H1 (cell line): ENCODE measurements around the gene YAP1. TPM values are rescaled to one million over a fixed set of nuclear protein-coding genes. Genes with fewer than 3 reads are reported as not detected.

Experiments
- CTCF ChIA-PET: fragments of 300-600 bp; sonication (Branson Sonifier 250); formaldehyde crosslinking; loops from one replicate; lab custom pipeline; 2021; ENCODE audit not compliant: partially characterized antibody; lab: Charles Lee
- POLR2A ChIA-PET: fragments of 300-600 bp; sonication (Branson Sonifier 250); formaldehyde crosslinking; loops from one replicate; lab custom pipeline; 2021; ENCODE audit warnings: inconsistent platforms; ENCODE audit not compliant: partially characterized antibody; lab: Charles Lee
- DNase-seq, 2 experiments: peaks; one replicate each; pipeline versions ENCODE4 v3.0.0 to v3.0.0-alpha.2; 2010 to 2022; ENCODE audit warnings: low spot score in 2 of 2, low read depth in 1 of 2, mixed read lengths in 1 of 2
- FAIRE-seq: peaks from 2 replicates; lab custom pipeline; 2011; peaks lifted over from hg19 to GRCh38; lab: Jason Lieb, UNC
- H2AFZ ChIP-seq: 2 replicates; pipeline ENCODE4 v1.8.1; 2012; ENCODE audit warnings: low read length, inconsistent platforms
- H2AK5ac ChIP-seq: 2 replicates; pipeline ENCODE4 v1.6.1; 2013; ENCODE audit warnings: low read depth, low read length
- H2BK120ac ChIP-seq: replicated peaks from 2 replicates; pipeline ENCODE3; 2013; ENCODE audit warnings: low read depth, low read length, inconsistent platforms
- H2BK12ac ChIP-seq: 2 replicates; pipeline ENCODE4 v1.6.1; 2013; ENCODE audit warnings: low read depth, low read length
- H2BK15ac ChIP-seq: 2 replicates; pipeline ENCODE4 v1.6.1; 2013; ENCODE audit warnings: low read length
- H2BK20ac ChIP-seq: 2 replicates; pipeline ENCODE4 v1.6.1; 2013; ENCODE audit warnings: low read length
- H2BK5ac ChIP-seq: 2 replicates; pipeline ENCODE4 v1.6.1; 2013; ENCODE audit warnings: low read depth, low read length
- H3K14ac ChIP-seq: 2 replicates; pipeline ENCODE4 v1.6.1; 2013; ENCODE audit warnings: inconsistent platforms; ENCODE audit not compliant: insufficient read length
- H3K18ac ChIP-seq: 2 replicates; pipeline ENCODE4 v1.6.1; 2013; ENCODE audit warnings: low read length; ENCODE audit errors: extremely low read depth
- H3K23ac ChIP-seq: 2 replicates; pipeline ENCODE4 v1.6.1; 2013; ENCODE audit warnings: inconsistent platforms; ENCODE audit not compliant: insufficient read length
- H3K23me2 ChIP-seq: 2 replicates; pipeline ENCODE4 v1.6.1; 2013; ENCODE audit warnings: low read depth, low read length
- H3K27ac ChIP-seq: 2 replicates; pipeline ENCODE4 v1.6.1; 2011; ENCODE audit warnings: low read depth, low read length, inconsistent platforms
- H3K27me3 ChIP-seq, 4 experiments: replicated peaks in 1 of 4; 1 replicate in 1 of 4; 2 replicates in 3 of 4; pipeline versions ENCODE4 v1.6.1 to v1.8.1; 2011 to 2013; ENCODE audit warnings: low read length in 3 of 4, mild to moderate bottlenecking in 3 of 4, inconsistent platforms in 2 of 4, mixed read lengths in 2 of 4, moderate library complexity in 1 of 4; ENCODE audit not compliant: control insufficient read depth in 3 of 4, insufficient read depth in 3 of 4; ENCODE audit errors: extremely low read depth in 1 of 4
- H3K36me3 ChIP-seq, 4 experiments: 2 replicates each; pipeline versions ENCODE4 v1.6.1 to v1.8.1; 2011 to 2013; ENCODE audit warnings: mild to moderate bottlenecking in 4 of 4, low read length in 3 of 4, moderate library complexity in 2 of 4, control low read depth in 1 of 4, inconsistent platforms in 1 of 4; ENCODE audit not compliant: insufficient read depth in 4 of 4, control insufficient read depth in 2 of 4
- H3K4ac ChIP-seq: replicated peaks from 2 replicates; pipeline ENCODE3; 2013; ENCODE audit warnings: low read length, low read depth, mixed read lengths, inconsistent platforms; ENCODE audit not compliant: insufficient read length
- H3K4me1 ChIP-seq, 4 experiments: replicated peaks in 1 of 4; 1 replicate in 1 of 4; 2 replicates in 3 of 4; pipeline versions ENCODE4 v1.6.1 to v1.8.1; 2011 to 2013; ENCODE audit warnings: low read length in 3 of 4, inconsistent platforms in 2 of 4, mixed read lengths in 1 of 4; ENCODE audit not compliant: insufficient read depth in 4 of 4, control insufficient read depth in 3 of 4
- H3K4me2 ChIP-seq, 2 experiments: 2 replicates each; pipeline versions ENCODE4 v1.6.1 to v1.8.1; 2011 to 2013; ENCODE audit warnings: low read depth in 2 of 2, low read length in 2 of 2, control low read depth in 1 of 2, inconsistent platforms in 1 of 2, mild to moderate bottlenecking in 1 of 2; ENCODE audit not compliant: insufficient read depth in 1 of 2
- H3K4me3 ChIP-seq, 4 experiments: fragments of 200-600, 300-600 bp in 1 of 4; sonication (generic), shearing (Covaris generic), sonication (Bioruptor Twin) in 1 of 4; 2 replicates each; pipeline versions ENCODE4 v1.5.1 to v1.8.1; 2011 to 2016; ENCODE audit warnings: low read length in 4 of 4, low read depth in 3 of 4, control low read depth in 2 of 4, inconsistent platforms in 2 of 4, mild to moderate bottlenecking in 2 of 4, mixed read lengths in 1 of 4, moderate library complexity in 1 of 4; ENCODE audit not compliant: insufficient read depth in 2 of 4; ENCODE audit errors: extremely low read depth in 1 of 4
- H3K56ac ChIP-seq: replicated peaks from 2 replicates; pipeline ENCODE3; 2013; ENCODE audit warnings: low read depth, mild to moderate bottlenecking, mixed read lengths, low read length, inconsistent platforms; ENCODE audit not compliant: insufficient read length
- H3K79me1 ChIP-seq: 2 replicates; pipeline ENCODE4 v1.6.1; 2013; ENCODE audit warnings: low read depth, low read length, control low read depth
- H3K79me2 ChIP-seq, 2 experiments: 2 replicates each; pipeline versions ENCODE4 v1.6.1 to v1.8.1; 2012 to 2013; ENCODE audit warnings: low read length in 2 of 2, mild to moderate bottlenecking in 2 of 2, inconsistent platforms in 1 of 2; ENCODE audit not compliant: insufficient read depth in 2 of 2, control insufficient read depth in 1 of 2
- H3K9ac ChIP-seq, 4 experiments: replicated peaks in 1 of 4; 1 replicate in 1 of 4; 2 replicates in 3 of 4; pipeline versions ENCODE4 v1.6.1 to v1.8.1; 2011 to 2013; ENCODE audit warnings: low read depth in 3 of 4, low read length in 3 of 4, control low read depth in 2 of 4, mild to moderate bottlenecking in 2 of 4, moderate library complexity in 2 of 4, inconsistent platforms in 1 of 4; ENCODE audit errors: extremely low read depth in 1 of 4
- H3K9me3 ChIP-seq, 2 experiments: 2 replicates each; pipeline versions ENCODE4 v1.6.1 to v1.8.1; 2012 to 2013; ENCODE audit warnings: mild to moderate bottlenecking in 2 of 2, moderate library complexity in 2 of 2, control low read depth in 1 of 2, inconsistent platforms in 1 of 2, low read depth in 1 of 2, low read length in 1 of 2, mixed read lengths in 1 of 2; ENCODE audit not compliant: insufficient read depth in 2 of 2
- H4K20me1 ChIP-seq, 2 experiments: replicated peaks in 1 of 2; 2 replicates each; pipeline versions ENCODE3 to v1.8.1; 2011 to 2013; ENCODE audit warnings: inconsistent platforms in 2 of 2, low read length in 2 of 2, mild to moderate bottlenecking in 1 of 2; ENCODE audit not compliant: insufficient read depth in 2 of 2, control insufficient read depth in 1 of 2
- H4K5ac ChIP-seq: 2 replicates; pipeline ENCODE4 v1.6.1; 2013; ENCODE audit warnings: low read length, low read depth, mixed read lengths, inconsistent platforms; ENCODE audit not compliant: insufficient read length
- H4K8ac ChIP-seq: 2 replicates; pipeline ENCODE4 v1.8.0; 2013; ENCODE audit warnings: mild to moderate bottlenecking, moderate library complexity, low read length, inconsistent platforms; ENCODE audit not compliant: insufficient read depth; ENCODE audit errors: extremely low read depth
- H4K91ac ChIP-seq: replicated peaks from 2 replicates; pipeline ENCODE3; 2013; ENCODE audit warnings: low read length, mixed read lengths, inconsistent platforms; ENCODE audit not compliant: insufficient read length
- FOSL1 ChIP-seq: IDR thresholded peaks from 2 replicates; pipeline ENCODE4 v1.6.1; 2011; ENCODE audit warnings: mild to moderate bottlenecking, low read depth, low read length, moderate library complexity; ENCODE audit not compliant: insufficient read depth
- GTF2F1 ChIP-seq: IDR thresholded peaks from 2 replicates; pipeline ENCODE4 v1.6.1; 2012; ENCODE audit warnings: low read depth, low read length, improper control_type of control experiment, borderline replicate concordance
- MAX ChIP-seq: IDR thresholded peaks from 2 replicates; pipeline ENCODE4 v1.6.1; 2012; ENCODE audit warnings: inconsistent platforms
- RXRA ChIP-seq: IDR thresholded peaks from 2 replicates; pipeline ENCODE4 v1.6.1; 2011; ENCODE audit warnings: low read depth, mild to moderate bottlenecking, low read length, moderate library complexity; ENCODE audit not compliant: insufficient read depth
- SIRT6 ChIP-seq: IDR thresholded peaks from one replicate; pipeline ENCODE4 v1.7.1; 2012; ENCODE audit warnings: low read length, inconsistent platforms
- SIX5 ChIP-seq: IDR thresholded peaks from 2 replicates; pipeline ENCODE4 v1.6.1; 2011; ENCODE audit warnings: mild to moderate bottlenecking, low read depth, low read length
- WGBS, 2 experiments: shearing (Covaris generic) in 1 of 2; methylation state at CpG; one replicate each; pipeline versions ENCODE4 v1.1.6 to v1.1.7; 2013 to 2015; ENCODE audit warnings: low lambda C conversion rate in 2 of 2, mixed read lengths in 2 of 2, inconsistent platforms in 1 of 2, low coverage in 1 of 2, missing lambda C conversion rate in 1 of 2; ENCODE audit not compliant: insufficient replicate concordance in 2 of 2, insufficient coverage in 1 of 2, insufficient read length in 1 of 2; ENCODE audit errors: extremely low coverage in 1 of 2, missing lambda C conversion rate in 1 of 2; 5-methylcytosine and 5-hydroxymethylcytosine counted together
- polyA plus RNA-seq, 7 experiments: library from polyadenylated mRNA; depleted of rRNA in 3 of 7; stranded (reverse) in 5 of 7; unstranded in 2 of 7; fragments of >200 nt in 5 of 7; fragments of 200-250 nt in 2 of 7; gene quantifications; 1 replicate in 5 of 7; 2 replicates in 1 of 7; 4 replicates in 1 of 7; pipeline versions ENCODE4 v1.2.1 to v1.2.3, GENCODE V29; 2011 to 2013; ENCODE audit warnings: missing spikeins in 2 of 7, mixed read lengths in 2 of 7
- total RNA-seq: library from RNA; stranded (reverse); fragmentation: NEBNext Ultra II Directional; extraction: Animal tissue kit (Norgen Biotek cat#: 25700); gene quantifications from 2 replicates; pipeline ENCODE4 v1.2.1, GENCODE V29; 2021

The YAP1 gene
- total and polyA plus RNA-seq, 2 of the 8 experiments (the other 6 are each of a cell fraction or from before 2014, with no cell fraction given): 62.0 to 108 TPM

- FAIRE-seq (no peak), DNase-seq (no peak)
- ChIA-PET POLR2A (no interaction called here), CTCF (interaction anchor here (0.6 to 3.7 kb wide), 10 partner anchors 9 to 106 kb away, joined by 3 to 36 read pairs (median 4); no protein-coding TSS in a partner anchor)
- no peaks in the 10 kb centered on the region for H3K36me3 ChIP-seq
- H4K20me1 ChIP-seq: no peaks in the 10 kb centered on the region
- H3K9ac ChIP-seq: no peak overlapping the region
- H2BK5ac ChIP-seq: no peak overlapping the region
- WGBS, 2 experiments: 87% methylated on average over 6 of the region's 6 CpGs; no CpG with 5 or more reads in 1 of the 2 experiments
- H3K23me2 ChIP-seq: no peaks in the 10 kb centered on the region
- H3K9me3 ChIP-seq: peaks cover 0 to 2% of the 10 kb centered on the region in 2 experiments; a peak in 1 of 4 replicates
- no peaks in the 10 kb centered on the region for H3K79me2 ChIP-seq
- H3K27me3 ChIP-seq: no peaks in the 10 kb centered on the region
- H2AFZ ChIP-seq: no peak overlapping the region
- no peak overlapping the region for H3K4me3 ChIP-seq
- no peak overlapping the region for H4K5ac ChIP-seq
- H4K8ac ChIP-seq: no peak overlapping the region
- no peak overlapping the region for H3K4me2 ChIP-seq
- no peak overlapping the region for H4K91ac ChIP-seq
- H3K4me1 ChIP-seq: no peaks in the 10 kb centered on the region; a peak in 1 of 7 replicates
- H2BK15ac ChIP-seq: no peak overlapping the region
- H3K56ac ChIP-seq: no peak overlapping the region
- no peak overlapping the region for H3K4ac ChIP-seq
- H3K18ac ChIP-seq: no peak overlapping the region
- no peak overlapping the region for H3K23ac ChIP-seq
- H2AK5ac ChIP-seq: no peak overlapping the region
- no peaks in the 10 kb centered on the region for H3K79me1 ChIP-seq
- no peak overlapping the region for H3K14ac ChIP-seq
- no peak overlapping the region for H3K27ac ChIP-seq
- no peak overlapping the region for H2BK120ac ChIP-seq
- no peak overlapping the region for H2BK12ac ChIP-seq
- no peak overlapping the region for H2BK20ac ChIP-seq
- TF ChIP-seq FOSL1 (no peak), MAX (no peak), SIRT6 (no peak), GTF2F1 (no peak), SIX5 (no peak), RXRA (no peak)
Observed at GRCh38 chr11:102252339-102252891, 142.2 kb downstream of the YAP1 start.
